Inflammatory macrophage treated with lipopolysaccharide for 1 hour (primary cell): ENCODE measurements around the gene HK3.
"Not testable (repeated sequence)": the region's sequence is repeated elsewhere in the genome, so short reads cannot be mapped to it uniquely, and the experiment has no call there.

ENCODE experiments used
- DNase-seq, 2 donors: peaks; one replicate each; pipeline ENCODE4 v3.0.0-alpha.2; 2020 to 2022

HK3 gene

DNA sequence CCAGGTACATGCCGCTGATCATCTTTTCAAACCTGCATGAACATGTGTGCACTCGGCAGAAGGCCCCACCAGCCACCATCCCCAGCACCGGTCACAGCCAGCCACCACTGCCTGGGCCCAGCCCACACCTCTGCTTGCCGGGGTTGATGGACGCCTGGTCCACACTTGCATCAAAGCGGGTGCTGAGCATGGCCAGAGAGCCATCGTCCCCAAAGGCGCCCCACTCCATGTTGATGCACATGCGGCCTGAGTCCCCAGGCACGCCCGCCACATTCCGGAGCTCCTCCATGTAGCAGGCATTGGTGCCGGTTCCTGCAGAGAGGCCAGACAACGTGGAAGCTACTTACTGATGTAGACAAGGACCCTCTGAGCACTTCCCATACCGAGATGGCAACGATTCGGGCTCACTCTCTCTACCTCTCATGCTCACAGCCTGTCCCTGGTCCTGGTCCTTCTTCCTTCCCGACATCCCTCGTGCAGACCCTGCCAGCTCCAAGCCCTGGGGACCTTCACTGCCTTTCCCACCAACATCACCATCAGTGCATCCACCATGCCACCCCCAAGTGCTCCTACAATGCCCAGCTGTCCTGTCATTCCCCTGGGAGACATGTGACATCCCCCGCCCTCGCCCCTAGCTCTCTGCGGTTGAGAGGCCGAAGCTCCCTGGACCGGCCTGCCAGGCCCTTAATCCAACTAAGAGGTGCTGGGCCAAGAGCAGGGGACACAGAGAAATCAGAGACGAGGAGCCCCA, 17.2 kb downstream of the HK3 start:
- DNase-seq, result no peak

DNA sequence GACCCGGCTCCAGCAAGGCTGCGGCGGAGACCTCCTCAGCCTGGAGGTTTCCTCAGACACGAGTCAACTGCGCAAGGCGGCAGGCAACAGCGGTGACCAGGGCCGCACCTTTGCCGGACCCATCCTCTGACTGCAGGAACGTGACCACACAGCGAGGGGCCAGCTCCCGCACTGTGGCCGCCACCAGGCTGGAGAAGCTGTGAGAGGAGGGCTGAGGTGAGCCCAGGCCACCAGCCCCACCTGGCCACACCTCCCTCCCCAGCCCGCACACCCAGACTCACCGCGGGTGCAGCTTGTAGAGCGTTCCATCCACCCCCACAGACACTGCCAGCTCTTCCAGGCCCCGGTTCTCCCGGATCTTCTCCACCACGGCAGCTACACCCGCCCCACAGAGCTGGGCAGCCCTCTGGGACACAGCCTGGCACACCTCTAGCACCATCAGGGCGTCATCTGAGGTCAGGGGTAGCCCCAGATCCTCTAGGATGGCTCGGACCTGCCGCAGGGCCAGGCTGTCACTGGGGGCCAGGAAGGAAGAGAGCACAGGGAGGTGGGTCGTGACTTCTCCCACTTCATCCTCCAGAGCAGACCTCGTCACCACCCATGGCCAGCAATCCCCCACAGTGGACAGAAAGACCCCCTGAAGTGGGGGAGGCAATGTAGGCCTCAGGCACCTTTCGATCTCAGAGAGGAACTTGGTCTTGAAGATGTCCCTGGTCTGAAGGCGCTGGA, 18.0 kb downstream of the HK3 start:
- no peak for DNase-seq

DNA sequence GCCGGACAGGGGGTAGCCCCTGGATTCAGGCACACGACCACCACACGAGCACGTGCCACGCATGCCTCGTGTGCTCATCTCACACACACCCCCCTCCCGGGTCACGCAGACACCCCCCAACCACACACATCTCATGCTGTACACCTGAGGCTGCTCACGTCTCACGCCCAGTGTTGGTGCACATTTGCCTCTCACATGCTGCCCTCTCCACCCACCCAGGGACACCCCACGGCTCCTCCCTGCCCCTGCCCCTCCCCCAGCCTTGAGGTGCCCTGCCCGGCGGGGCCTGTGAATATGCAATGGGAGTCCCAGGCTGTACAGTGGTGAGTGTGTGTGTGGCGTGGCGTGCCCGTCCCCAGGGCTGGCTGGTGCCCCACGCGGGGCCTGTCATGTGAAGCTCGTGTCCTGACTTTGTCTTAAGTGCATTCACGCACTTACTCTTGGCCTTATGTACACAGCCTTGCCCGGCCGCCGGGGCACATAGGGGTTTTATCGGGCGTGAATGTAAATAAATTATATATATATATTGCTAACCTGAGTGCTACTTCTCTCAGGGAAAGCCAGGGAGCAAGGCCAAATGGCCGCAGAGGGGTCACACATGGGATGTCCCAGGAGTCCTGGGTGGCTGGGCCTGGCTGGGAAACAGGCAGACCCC, 18.7 kb downstream of the HK3 start:
- DNase-seq, result no peak

DNA sequence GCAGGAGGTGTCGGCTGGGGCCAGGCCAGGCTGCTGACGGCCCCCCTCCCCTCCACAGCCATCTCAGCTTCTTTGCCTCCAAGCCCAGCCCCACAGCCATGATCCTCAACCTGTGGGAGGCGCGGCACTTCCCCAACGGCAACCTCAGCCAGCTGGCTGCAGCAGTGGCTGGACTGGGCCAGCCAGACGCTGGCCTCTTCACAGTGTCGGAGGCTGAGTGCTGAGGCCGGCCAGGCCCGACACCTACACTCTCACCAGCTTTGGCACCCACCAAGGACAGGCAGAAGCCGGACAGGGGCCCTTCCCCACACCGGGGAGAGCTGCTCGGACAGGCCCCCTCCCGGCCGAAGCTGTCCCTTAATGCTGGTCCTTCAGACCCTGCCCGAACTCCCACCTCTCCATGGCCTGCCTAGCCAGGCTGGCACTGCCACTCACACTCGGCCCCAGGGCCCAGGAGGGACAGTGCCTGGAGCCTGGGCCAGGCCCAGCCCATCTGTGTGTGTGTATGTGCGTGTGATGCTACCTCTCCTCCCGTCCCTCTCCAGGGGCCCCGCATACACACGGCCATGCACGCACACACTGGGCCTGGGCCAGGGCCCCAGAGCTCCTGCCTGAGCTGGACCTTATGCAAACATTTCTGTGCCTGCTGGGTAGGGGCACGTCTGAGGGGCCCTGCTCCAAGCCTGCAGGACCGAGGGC, 19.3 kb downstream of the HK3 start:
- DNase-seq, result no peak

DNA sequence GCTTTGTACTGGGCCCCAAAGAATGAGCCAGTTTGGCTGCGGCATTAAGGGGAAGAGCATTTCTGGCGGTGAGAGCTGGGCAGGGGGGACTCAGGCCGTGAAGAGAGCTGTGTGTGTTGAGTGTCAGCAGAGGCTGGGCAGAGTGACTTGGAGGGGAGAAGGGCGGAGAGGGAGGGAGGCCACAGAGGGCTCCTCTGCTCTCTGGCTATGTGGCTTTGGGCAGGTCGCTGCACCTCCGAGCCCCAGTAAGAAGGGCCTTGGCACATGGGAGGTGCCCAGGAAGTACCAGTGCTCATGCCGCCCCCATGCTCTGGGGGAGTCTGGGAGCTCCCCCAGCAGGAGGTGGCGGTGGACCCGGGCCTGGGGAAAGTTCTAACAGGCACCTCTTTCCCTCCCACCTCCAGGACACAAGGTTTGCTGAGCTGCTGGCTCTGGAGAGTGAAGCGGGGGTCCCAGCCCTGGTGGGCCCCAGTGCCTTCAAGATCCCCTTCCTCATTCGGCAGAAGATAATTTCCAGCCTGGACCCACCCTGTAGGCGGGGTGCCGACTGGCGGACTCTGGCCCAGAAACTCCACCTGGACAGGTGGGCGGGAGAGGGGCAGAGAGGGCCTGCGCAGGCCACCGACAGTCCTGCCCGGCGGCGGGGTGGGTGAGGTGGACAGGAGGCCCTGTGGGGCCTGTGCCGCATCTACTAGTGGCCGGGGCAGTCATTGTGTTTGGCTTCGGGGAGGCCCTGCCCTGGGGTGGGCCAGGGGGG, 20.1 kb downstream of the HK3 start:
- DNase-seq, result no peak

DNA sequence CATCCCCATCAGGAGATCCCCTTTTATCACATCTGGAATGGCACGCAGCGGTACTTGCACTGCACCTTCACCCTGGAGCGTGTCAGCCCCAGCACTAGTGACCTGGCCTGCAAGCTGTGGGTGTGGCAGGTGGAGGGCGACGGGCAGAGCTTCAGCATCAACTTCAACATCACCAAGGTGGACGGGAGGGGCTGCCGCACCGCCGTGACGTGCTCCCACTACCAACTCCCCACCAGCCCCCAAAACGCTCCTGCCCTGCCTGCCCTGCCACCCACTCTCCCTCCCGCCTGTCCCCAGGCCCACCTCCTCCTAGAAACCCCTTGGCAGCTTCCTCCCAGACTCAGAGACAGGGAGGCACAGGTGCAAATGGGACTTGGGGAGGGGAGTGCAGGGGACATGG, 20.7 kb downstream of the HK3 start:
- no peak for DNase-seq

DNA sequence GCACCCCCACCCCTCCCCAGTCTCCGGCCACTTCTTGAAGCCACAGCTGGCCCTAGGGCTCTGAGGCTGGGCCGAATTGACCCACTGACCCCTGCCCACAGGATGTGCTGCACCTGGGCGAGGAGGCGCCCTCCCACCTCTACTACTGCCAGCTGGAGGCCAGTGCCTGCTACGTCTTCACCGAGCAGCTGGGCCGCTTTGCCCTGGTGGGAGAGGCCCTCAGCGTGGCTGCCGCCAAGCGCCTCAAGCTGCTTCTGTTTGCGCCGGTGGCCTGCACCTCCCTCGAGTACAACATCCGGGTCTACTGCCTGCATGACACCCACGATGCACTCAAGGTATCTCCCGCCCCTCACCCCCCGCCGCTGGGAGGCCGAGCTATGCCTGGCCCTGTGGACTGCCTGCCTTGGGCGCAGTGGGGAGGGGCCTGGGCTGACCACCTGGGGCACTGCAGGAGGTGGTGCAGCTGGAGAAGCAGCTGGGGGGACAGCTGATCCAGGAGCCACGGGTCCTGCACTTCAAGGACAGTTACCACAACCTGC, 21.3 kb downstream of the HK3 start:
- DNase-seq, result no peak

DNA sequence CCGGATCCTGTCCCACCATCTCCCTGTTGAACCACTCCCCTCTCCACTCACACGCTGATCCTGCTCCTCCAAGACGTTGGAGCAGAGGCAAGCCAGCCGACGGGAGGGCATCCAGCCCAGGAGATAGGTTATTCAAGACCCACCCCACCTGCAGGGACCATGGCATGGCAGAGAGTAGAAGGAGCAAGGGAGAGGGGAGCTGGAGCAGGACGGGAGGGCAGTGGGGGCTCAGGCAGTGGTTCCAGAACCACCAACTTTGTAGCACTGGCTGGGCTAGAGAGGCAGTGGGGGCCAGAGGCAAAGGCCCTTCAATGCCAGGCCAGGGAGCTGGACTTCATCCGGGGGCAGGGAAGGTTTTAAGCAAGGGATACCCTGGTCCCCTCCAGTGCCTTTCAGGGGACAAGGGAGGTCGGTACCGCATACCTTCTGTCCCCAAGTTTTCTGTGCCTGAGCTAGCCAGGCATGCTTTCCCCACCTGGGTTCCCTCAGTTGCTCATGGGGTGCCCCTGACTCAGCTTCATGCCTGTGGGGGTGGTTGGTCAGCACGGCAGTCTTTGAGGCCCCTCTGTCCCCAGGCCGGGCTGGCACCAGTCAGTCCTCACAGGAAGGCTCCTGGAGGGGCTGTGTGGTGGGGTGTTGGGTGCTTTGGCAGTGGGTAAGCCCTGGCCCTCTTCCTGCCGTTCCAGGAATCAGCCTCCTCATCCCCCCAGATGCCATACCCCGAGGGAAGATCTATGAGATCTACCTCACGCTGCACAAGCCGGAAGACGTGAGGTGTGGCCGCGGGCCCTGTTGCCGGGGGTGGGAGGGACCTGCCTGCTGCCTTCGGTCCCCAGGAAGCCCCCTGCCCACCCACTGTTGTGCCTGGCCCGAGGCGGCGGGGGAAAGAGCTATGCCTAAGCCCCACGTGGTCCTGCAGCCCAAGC, 22.4 kb downstream of the HK3 start:
- no peak for DNase-seq

DNA sequence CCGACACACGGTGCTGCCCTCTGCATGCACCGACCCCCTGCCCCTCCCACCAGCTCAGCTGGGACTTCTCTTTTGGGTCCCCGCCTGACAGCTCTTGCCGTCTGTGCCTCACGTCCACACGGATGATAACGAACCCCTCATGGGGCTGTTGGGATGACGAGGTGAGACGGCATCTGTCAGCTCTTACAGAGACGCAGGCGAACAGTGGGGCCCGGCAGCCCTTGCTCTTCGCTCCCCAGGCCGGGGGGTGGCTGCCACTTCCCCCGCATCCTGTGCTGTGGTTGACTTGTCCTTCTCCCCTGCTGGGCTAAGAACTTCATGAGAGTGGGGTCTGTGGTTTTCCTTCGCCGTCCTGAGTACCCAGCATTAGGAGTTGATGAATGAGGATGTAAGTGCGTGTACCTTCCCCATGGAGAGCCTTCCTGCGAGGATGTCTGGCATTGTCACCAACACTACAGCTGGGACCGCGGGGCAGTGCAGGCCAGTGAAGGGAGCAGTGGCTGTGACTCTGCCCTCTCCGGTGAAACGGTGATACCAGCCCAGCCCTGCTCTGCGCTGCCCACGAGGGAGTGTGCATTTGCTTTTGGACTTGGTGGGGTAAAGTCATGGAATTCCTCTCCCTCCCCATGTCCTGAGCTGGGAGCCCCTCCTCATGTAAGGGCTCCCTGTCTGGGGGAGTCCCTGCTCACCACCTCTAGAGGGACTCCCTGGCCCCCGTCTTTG, 23.2 kb downstream of the HK3 start:
- no peak for DNase-seq

DNA sequence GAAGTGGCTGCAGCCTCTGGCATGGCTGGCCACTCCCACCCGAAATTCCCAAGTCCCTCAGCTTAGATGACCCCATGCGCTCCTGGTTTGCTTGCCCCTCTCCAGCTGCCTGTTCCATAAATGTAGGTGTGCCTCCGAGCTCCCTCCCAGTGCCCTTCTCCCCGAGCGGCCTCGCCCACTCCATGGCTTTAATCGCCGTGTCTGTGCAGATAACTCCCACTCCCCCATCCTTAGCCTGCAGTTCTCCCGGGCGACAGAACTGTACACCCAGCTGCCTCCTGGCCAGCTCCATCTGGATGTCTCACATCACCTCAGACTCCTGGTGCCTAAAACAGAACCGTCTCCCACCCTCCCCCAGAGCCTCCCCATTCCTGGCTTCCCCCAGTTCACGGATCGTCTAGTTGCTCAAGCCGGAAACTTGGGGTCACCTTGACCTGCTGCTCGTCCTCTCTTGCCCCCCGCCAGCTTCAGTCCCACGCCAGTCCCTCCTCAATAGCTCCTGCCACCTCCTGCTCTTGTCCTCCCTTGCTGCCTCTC, 24.1 kb downstream of the HK3 start:
- no peak for DNase-seq

DNA sequence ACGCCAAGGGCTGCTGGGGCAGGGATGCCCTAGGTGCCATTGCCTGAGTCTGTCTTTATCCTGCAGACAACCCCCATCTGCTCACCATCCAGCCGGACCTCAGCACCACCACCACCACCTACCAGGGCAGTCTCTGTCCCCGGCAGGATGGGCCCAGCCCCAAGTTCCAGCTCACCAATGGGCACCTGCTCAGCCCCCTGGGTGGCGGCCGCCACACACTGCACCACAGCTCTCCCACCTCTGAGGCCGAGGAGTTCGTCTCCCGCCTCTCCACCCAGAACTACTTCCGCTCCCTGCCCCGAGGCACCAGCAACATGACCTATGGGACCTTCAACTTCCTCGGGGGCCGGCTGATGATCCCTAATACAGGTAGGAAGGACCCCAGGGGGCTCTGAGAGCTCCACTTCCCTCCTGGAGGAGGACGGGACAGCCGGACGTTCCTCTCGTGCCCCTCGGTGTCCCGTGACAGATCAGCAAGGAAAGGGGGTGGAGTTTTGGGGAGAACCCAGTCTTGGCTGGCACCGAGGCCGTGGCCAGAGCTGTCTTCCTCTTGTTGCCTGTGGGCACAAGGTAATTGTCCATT, 24.9 kb downstream of the HK3 start:
- DNase-seq, result no peak

DNA sequence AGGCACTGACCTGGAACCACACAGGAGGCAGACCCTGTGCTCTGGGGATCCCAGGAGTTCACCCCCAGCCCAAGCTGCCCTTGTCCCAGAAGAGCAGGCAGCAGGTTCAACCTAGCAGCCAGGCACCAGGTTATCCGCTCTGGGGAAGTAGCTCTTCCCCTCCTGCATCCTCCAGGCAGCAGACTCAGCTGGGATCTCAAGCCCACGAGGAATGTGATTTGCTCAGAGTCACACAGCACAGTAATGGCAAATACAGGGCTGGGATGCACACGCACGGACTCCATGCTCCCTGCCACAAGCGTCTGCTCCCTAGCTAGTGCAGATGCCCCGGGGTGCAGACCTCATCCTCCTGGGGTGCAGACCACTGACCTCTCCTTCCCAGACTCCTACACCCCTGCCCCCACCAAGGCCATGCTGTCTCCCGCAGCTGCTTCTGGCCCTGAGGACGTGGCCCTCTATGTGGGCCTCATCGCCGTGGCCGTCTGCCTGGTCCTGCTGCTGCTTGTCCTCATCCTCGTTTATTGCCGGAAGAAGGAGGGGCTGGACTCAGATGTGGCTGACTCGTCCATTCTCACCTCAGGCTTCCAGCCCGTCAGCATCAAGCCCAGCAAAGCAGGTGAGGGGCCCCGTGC, 25.5 kb downstream of the HK3 start:
- DNase-seq, result no peak

DNA sequence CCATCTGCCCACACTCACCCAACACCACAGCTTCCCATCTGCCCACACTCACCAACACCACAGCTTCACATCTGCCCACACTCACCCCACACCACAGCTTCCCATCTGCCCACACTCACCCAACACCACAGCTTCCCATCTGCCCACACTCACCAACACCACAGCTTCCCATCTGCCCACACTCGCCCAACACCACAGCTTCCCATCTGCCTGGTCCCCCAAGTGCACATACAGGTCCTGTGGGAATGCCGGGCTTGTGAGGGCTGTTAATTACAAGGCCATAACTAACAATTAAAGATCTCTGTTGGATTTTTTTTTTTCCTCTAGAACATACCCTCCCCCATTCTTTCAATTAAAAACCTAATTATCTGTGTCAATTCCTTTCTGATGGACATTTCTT, 26.1 kb downstream of the HK3 start:
- not testable (repeated sequence) for DNase-seq

DNA sequence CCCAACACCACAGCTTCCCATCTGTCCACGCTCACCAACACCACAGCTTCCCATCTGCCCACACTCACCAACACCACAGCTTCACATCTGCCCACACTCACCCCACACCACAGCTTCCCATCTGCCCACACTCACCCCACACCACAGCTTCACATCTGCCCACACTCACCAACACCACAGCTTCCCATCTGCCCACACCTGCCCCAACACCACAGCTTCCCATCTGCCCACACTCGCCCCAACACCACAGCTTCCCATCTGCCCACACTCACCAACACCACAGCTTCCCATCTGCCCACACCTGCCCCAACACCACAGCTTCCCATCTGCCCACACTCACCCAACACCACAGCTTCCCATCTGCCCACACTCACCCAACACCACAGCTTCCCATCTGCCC, 26.6 kb downstream of the HK3 start:
- DNase-seq, result not testable (repeated sequence)

DNA sequence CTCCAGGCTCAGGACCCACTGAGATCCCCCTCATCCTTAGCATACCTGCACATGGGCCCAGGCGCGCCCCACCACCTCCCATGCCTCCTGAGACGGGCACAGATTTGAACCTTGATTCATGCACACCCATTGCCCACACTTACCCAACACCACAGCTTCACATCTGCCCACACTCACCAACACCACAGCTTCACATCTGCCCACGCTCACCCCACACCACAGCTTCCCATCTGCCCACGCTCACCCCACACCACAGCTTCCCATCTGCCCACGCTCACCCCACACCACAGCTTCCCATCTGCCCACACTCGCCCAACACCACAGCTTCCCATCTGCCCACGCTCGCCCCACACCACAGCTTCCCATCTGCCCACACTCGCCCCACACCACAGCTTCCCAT, 28.5 kb downstream of the HK3 start:
- not testable (repeated sequence) for DNase-seq

DNA sequence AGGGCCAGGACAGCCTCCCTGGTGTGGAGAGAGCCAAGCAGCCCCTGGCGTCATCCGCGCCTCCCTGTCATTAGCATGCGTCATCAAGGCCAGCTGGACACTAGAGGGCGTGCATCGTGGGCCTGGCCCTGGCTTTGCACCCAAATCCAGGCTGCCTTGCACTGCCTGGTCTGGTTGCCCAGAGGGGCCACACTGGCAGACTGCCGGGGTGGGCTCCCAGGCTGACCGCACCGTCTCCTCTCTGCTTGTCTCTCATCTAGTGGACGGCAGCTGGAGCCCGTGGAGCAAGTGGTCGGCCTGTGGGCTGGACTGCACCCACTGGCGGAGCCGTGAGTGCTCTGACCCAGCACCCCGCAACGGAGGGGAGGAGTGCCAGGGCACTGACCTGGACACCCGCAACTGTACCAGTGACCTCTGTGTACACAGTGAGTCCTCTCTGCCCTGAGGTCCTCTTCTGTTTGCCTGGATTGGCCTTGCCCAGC, 29.0 kb downstream of the HK3 start:
- no peak for DNase-seq

DNA sequence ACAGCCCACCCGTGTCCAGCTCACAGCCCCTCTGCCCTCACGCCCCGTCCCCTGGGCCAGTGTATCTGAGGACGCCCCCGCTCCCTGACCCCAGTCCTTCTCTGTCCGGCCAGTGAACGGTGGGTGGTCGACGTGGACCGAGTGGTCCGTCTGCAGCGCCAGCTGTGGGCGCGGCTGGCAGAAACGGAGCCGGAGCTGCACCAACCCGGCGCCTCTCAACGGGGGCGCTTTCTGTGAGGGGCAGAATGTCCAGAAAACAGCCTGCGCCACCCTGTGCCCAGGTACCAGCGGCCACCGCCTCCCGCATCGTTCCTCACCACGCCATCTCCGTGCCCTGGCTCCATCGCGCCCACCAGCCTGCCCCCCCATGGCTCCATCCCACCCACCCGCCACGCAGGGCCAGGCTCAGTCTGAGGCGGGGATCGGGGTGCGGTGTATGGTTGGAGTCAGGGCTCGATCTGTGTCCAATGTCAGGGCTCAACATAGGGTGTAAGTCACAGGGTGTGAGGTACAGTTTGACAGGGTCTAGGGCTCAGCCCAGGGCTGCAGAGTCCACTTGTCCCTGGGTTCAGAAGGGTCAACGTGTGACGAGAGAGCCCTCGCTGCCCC, 29.5 kb downstream of the HK3 start:
- no peak for DNase-seq

DNA sequence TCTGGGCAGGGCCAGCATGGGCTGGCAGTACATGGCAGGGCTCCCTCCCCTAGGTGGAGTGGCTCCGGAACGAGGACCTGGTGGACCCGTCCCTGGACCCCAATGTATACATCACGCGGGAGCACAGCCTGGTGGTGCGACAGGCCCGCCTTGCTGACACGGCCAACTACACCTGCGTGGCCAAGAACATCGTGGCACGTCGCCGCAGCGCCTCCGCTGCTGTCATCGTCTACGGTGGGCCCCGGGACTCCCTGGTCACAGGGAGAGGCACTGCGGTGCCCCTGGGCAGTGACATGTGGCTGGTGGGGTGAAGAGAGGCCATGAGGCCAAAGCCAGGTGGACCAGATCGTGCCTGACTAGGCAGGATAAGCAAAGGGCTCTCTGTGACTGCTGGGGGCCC, 30.4 kb downstream of the HK3 start:
- DNase-seq, result no peak

DNA sequence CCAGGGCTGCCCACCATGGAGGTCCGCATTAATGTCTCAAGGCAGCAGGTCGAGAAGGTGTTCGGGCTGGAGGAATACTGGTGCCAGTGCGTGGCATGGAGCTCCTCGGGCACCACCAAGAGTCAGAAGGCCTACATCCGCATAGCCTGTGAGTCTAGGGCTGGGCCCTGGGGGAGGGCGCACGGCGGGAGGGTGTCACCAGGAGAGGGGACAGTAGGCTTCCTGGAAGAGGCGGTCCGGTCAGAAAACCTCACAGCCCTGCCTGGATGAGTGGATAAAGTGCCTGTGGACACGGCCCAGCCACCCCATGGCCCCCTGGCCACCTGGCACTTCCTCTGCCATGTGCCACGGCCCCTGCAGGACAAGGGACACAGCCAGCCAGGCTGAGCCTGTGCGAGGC, 31.0 kb downstream of the HK3 start:
- no peak for DNase-seq
